GM23338 (cell line): Measurements from ENCODE around the gene SLC38A10. TPM values are rescaled to one million over a fixed set of nuclear protein-coding genes. Genes with fewer than 3 reads are reported as not detected.

Experiments
- ATAC-seq: fragments of 200-7000 bp; cut with Tn5 transposase; 3 replicates; pipeline ENCODE4 v1.9.1; 2020
- DNase-seq: peaks from one replicate; pipeline ENCODE4 v3.0.0-alpha.2; 2015; ENCODE audit warnings: low spot score
- H2AFZ ChIP-seq: fragments of 200-600 bp; sonication (generic); 2 replicates; pipeline ENCODE4 v1.8.0; 2016; ENCODE audit warnings: antibody characterized with exemption, mild to moderate bottlenecking, moderate library complexity
- H3F3A ChIP-seq: fragments of 200-600 bp; sonication (generic); replicated peaks from 2 replicates; pipeline ENCODE4 v1.8.0; 2017; ENCODE audit warnings: antibody characterized with exemption, mixed run types, low read depth
- H3K27ac ChIP-seq: fragments of 200-600 bp; sonication (generic); 2 replicates; pipeline ENCODE4 v1.6.1; 2016; ENCODE audit warnings: low read depth
- H3K27me3 ChIP-seq: fragments of 200-600 bp; sonication (generic); 2 replicates; pipeline ENCODE4 v1.8.0; 2016; ENCODE audit warnings: mild to moderate bottlenecking, mixed run types, moderate library complexity; ENCODE audit not compliant: insufficient read depth
- H3K36me3 ChIP-seq: fragments of 200-600 bp; sonication (generic); 2 replicates; pipeline ENCODE4 v1.8.0; 2016; ENCODE audit warnings: mild to moderate bottlenecking; ENCODE audit not compliant: insufficient read depth
- H3K4me1 ChIP-seq: fragments of 200-600 bp; sonication (generic); 2 replicates; pipeline ENCODE4 v1.8.0; 2016; ENCODE audit warnings: mild to moderate bottlenecking, moderate library complexity; ENCODE audit not compliant: insufficient read depth
- H3K4me2 ChIP-seq: fragments of 200-600 bp; sonication (generic); 2 replicates; pipeline ENCODE4 v1.7.1; 2017; ENCODE audit warnings: mixed run types
- H3K4me3 ChIP-seq: fragments of 200-600 bp; sonication (generic); 2 replicates; pipeline ENCODE4 v1.6.1; 2016; ENCODE audit warnings: mixed run types
- H3K79me2 ChIP-seq: fragments of 200-600 bp; sonication (generic); replicated peaks from 2 replicates; pipeline ENCODE4 v1.8.0; 2017; ENCODE audit warnings: mild to moderate bottlenecking; ENCODE audit not compliant: insufficient read depth
- H3K9me2 ChIP-seq: fragments of 200-600 bp; sonication (generic); 2 replicates; pipeline ENCODE4 v1.8.0; 2017; ENCODE audit not compliant: insufficient read depth
- H4K20me1 ChIP-seq: fragments of 200-600 bp; sonication (generic); replicated peaks from 2 replicates; pipeline ENCODE4 v1.8.0; 2017; ENCODE audit warnings: mild to moderate bottlenecking; ENCODE audit not compliant: insufficient read depth
- H3K27ac Mint-ChIP-seq: 2 replicates; pipeline ENCODE4 v1.8.0; 2020; ENCODE audit warnings: inconsistent platforms, mild to moderate bottlenecking, moderate library complexity, mixed read lengths
- H3K27me3 Mint-ChIP-seq: 3 replicates; pipeline ENCODE4 v1.8.0; 2022; ENCODE audit warnings: low read depth, mild to moderate bottlenecking, moderate library complexity, mixed read lengths, inconsistent platforms; ENCODE audit not compliant: insufficient read depth, poor library complexity
- H3K36me3 Mint-ChIP-seq: 3 replicates; pipeline ENCODE4 v1.8.0; 2021; ENCODE audit warnings: low read depth, mild to moderate bottlenecking, inconsistent platforms, moderate library complexity, mixed read lengths
- H3K4me1 Mint-ChIP-seq: 3 replicates; pipeline ENCODE4 v1.8.0; 2020; ENCODE audit warnings: mild to moderate bottlenecking, inconsistent platforms, mixed read lengths
- H3K4me3 Mint-ChIP-seq: 3 replicates; pipeline ENCODE4 v1.8.0; 2021; ENCODE audit warnings: moderate library complexity, mild to moderate bottlenecking, inconsistent platforms, mixed read lengths
- H3K9me3 Mint-ChIP-seq: 3 replicates; pipeline ENCODE4 v1.8.0; 2020; ENCODE audit warnings: moderate library complexity, mild to moderate bottlenecking, inconsistent platforms, mixed read lengths
- EZH2phosphoT487 ChIP-seq: fragments of 200-600 bp; sonication (generic); IDR thresholded peaks from one replicate; pipeline ENCODE4 v1.8.1; 2018; ENCODE audit warnings: antibody characterized with exemption; ENCODE audit not compliant: unreplicated experiment
- JUNB ChIP-seq: IDR thresholded peaks from one replicate; pipeline ENCODE4 v1.6.1; 2016; ENCODE audit warnings: antibody characterized with exemption; ENCODE audit not compliant: unreplicated experiment
- NANOG ChIP-seq: IDR thresholded peaks from 2 replicates; pipeline ENCODE4 v1.6.1; 2016; ENCODE audit warnings: antibody characterized with exemption, borderline replicate concordance
- POLR2AphosphoS5 ChIP-seq: IDR thresholded peaks from 2 replicates; pipeline ENCODE4 v1.6.1; 2016; ENCODE audit warnings: antibody characterized with exemption, low read depth
- REST ChIP-seq: IDR thresholded peaks from one replicate; pipeline ENCODE4 v1.6.1; 2018; ENCODE audit warnings: antibody characterized with exemption; ENCODE audit not compliant: unreplicated experiment
- ZNF114 ChIP-seq: fragments of 250-450 bp; sonication (Bioruptor Pico); IDR thresholded peaks from 2 replicates; pipeline ENCODE4 v1.5.0; 2020; ENCODE audit warnings: mild to moderate bottlenecking, moderate library complexity
- polyA plus RNA-seq: library from polyadenylated mRNA; unstranded; fragments of >200 nt; fragmentation: Nextera tagmentation; extraction: Ambion mirVana; gene quantifications from 2 replicates; pipeline ENCODE4 v1.2.1, GENCODE V29; 2016
- total RNA-seq: library from RNA; depleted of rRNA; stranded (reverse); fragments of >200 nt; shearing (Covaris generic); gene quantifications from 2 replicates; pipeline ENCODE4 v1.2.3, GENCODE V29; 2014
- TF ChIP-seq, protein P1 (sequence below): fragments of 250-450 bp; sonication (Bioruptor Pico); IDR thresholded peaks from 2 replicates; pipeline ENCODE4 v1.5.0; 2020; ENCODE audit warnings: mild to moderate bottlenecking, moderate library complexity

Gene SLC38A10
- total and polyA plus RNA-seq, 2 experiments from 2014 or later, result 17.1 to 55.8 TPM

DNA sequence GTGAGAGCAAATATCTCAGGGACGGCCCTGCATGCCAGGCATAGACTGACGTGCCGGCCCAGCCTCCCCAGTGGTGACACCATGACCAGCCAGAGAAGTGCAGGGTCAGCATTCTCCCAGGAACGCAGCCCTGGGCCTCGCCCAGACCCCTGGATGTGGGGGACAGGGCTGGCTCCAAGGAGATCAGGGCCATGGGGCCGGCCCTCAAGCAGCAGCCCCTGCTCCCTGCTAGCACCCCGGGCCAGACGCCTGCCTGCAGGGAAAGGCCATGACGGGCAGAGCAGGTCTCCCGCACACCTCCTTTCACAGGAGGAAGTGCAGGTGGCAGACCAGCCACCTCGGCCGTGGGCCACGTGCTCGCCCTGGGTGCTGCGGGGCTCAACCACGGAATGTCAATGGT is 46.5 kb downstream of the SLC38A10 start:
- Histone ChIP-seq H4K20me1 (0 out of 2 replicates have a peak, but pooled peaks cover 6% of the 10 kb centered on the region), H3K27me3 (no peaks in the 10 kb centered on the region), H3F3A (no peaks in the 10 kb centered on the region), H3K79me2 (no peaks in the 10 kb centered on the region), H3K27ac (no peak overlapping the region), H2AFZ (no peak overlapping the region), H3K4me2 (no peak overlapping the region), H3K9me2 (peaks cover 3% of the 10 kb centered on the region), H3K4me3 (no peak overlapping the region), H3K36me3 (no peaks in the 10 kb centered on the region), H3K4me1 (no peaks in the 10 kb centered on the region)
- no peak overlapping the region for H3K27ac Mint-ChIP-seq
- H3K9me3 Mint-ChIP-seq, result peaks cover 3% of the 10 kb centered on the region; the same call in 1 of the 3 replicates
- H3K36me3 Mint-ChIP-seq, result peaks cover 6% of the 10 kb centered on the region; the same call in 1 of the 3 replicates
- H3K4me1 Mint-ChIP-seq, result peaks cover 23% of the 10 kb centered on the region
- peaks cover 25% of the 10 kb centered on the region for H3K27me3 Mint-ChIP-seq
- TF ChIP-seq REST, result no peak
- TF ChIP-seq, protein P1, sequence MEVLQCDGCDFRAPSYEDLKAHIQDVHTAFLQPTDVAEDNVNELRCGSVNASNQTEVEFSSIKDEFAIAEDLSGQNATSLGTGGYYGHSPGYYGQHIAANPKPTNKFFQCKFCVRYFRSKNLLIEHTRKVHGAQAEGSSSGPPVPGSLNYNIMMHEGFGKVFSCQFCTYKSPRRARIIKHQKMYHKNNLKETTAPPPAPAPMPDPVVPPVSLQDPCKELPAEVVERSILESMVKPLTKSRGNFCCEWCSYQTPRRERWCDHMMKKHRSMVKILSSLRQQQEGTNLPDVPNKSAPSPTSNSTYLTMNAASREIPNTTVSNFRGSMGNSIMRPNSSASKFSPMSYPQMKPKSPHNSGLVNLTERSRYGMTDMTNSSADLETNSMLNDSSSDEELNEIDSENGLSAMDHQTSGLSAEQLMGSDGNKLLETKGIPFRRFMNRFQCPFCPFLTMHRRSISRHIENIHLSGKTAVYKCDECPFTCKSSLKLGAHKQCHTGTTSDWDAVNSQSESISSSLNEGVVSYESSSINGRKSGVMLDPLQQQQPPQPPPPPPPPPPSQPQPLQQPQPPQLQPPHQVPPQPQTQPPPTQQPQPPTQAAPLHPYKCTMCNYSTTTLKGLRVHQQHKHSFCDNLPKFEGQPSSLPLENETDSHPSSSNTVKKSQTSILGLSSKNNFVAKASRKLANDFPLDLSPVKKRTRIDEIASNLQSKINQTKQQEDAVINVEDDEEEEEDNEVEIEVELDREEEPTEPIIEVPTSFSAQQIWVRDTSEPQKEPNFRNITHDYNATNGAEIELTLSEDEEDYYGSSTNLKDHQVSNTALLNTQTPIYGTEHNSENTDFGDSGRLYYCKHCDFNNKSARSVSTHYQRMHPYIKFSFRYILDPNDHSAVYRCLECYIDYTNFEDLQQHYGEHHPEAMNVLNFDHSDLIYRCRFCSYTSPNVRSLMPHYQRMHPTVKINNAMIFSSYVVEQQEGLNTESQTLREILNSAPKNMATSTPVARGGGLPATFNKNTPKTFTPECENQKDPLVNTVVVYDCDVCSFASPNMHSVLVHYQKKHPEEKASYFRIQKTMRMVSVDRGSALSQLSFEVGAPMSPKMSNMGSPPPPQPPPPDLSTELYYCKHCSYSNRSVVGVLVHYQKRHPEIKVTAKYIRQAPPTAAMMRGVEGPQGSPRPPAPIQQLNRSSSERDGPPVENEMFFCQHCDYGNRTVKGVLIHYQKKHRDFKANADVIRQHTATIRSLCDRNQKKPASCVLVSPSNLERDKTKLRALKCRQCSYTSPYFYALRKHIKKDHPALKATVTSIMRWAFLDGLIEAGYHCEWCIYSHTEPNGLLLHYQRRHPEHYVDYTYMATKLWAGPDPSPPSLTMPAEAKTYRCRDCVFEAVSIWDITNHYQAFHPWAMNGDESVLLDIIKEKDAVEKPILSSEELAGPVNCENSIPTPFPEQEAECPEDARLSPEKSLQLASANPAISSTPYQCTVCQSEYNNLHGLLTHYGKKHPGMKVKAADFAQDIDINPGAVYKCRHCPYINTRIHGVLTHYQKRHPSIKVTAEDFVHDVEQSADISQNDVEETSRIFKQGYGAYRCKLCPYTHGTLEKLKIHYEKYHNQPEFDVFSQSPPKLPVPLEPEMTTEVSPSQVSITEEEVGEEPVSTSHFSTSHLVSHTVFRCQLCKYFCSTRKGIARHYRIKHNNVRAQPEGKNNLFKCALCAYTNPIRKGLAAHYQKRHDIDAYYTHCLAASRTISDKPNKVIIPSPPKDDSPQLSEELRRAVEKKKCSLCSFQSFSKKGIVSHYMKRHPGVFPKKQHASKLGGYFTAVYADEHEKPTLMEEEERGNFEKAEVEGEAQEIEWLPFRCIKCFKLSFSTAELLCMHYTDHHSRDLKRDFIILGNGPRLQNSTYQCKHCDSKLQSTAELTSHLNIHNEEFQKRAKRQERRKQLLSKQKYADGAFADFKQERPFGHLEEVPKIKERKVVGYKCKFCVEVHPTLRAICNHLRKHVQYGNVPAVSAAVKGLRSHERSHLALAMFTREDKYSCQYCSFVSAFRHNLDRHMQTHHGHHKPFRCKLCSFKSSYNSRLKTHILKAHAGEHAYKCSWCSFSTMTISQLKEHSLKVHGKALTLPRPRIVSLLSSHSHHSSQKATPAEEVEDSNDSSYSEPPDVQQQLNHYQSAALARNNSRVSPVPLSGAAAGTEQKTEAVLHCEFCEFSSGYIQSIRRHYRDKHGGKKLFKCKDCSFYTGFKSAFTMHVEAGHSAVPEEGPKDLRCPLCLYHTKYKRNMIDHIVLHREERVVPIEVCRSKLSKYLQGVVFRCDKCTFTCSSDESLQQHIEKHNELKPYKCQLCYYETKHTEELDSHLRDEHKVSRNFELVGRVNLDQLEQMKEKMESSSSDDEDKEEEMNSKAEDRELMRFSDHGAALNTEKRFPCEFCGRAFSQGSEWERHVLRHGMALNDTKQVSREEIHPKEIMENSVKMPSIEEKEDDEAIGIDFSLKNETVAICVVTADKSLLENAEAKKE (CRISPR knock-in tag), result no peak
- no peak for TF ChIP-seq NANOG
- TF ChIP-seq JUNB, result no peak
- TF ChIP-seq ZNF114, result no peak
- TF ChIP-seq POLR2AphosphoS5, result no peak
- no peak for TF ChIP-seq EZH2phosphoT487
- H3K4me3 Mint-ChIP-seq, result peak overlapping the region; percentile 38; the same call in 1 of the 3 replicates
- DNase-seq (no peak), ATAC-seq (no peak)
